Gastroesophageal sphincter (tissue), 3 donors: ENCODE measurements around the gene AFF3.

Experiments used
- CTCF ChIP-seq, 4 experiments: fragments of 200-600 bp in 2 of 4; fragments of 450-650 bp in 2 of 4; sonication (generic) in 1 of 4; IDR thresholded peaks; one replicate each; pipeline ENCODE4 v1.5.1; 2017 to 2019; ENCODE audit warnings: antibody characterized with exemption in 4 of 4, mild to moderate bottlenecking in 2 of 4, moderate library complexity in 2 of 4
- EP300 ChIP-seq: sonication (generic); formaldehyde crosslinking; IDR thresholded peaks from one replicate; pipeline ENCODE4 v1.6.1; 2017; ENCODE audit warnings: antibody characterized with exemption, mild to moderate bottlenecking

GRCh38 chr2:100104718-100105677 is 37.4 kb downstream of the AFF3 start:
- TF ChIP-seq CTCF (IDR thresholded peaks at IDR 0.05) (no peak), EP300 (no peak)
